A549 treated with ZK216348 at 1 μM for 4 hours (cell line): Measurements from ENCODE around the gene CEP290. TPM values are rescaled to one million over a fixed set of nuclear protein-coding genes. Genes with fewer than 3 reads are reported as not detected.

Experiments
- total RNA-seq: library from RNA; stranded (reverse); fragments of 200-300 nt; extraction: Qiagen RNA extraction; gene quantifications from 5 replicates; pipeline ENCODE4 v1.2.3, GENCODE V29; 2022; ENCODE audit warnings: low read depth

Gene CEP290
- total RNA-seq: 5.3 to 8.1 TPM (median 5.5 TPM) in 5 replicates

GRCh38 chr12:88141774-88142609 is at the start of gene CEP290, which contains the start of gene TMTC3:
Gene CEP290, minus strand, starts transcription at chr12:88142088. Its CDS starts 781 bp downstream, at chr12:88141307.
Gene TMTC3, plus strand, starts transcription at chr12:88142307. Its CDS starts 6,009 bp downstream, at chr12:88148316.

GRCh38 chr12:88029093-88029665 is 112.7 kb downstream of the CEP290 start, which contains the start of gene C12orf50:
Gene C12orf50, minus strand, starts transcription at chr12:88029401. Its CDS starts 2,439 bp downstream, at chr12:88026962.

Other genes starting within 250 kb of the CEP290 start
- gene C12orf50, start 112.7 kb downstream of the CEP290 start, total RNA-seq: not detected in 5 replicates
- gene TMTC3, start 219 bp upstream of the CEP290 start, total RNA-seq: 4.7 to 15.1 TPM (median 12.1 TPM) in 5 replicates